H54 (cell line): ENCODE results near the gene HDGFL2.

Experiments used
- DNase-seq: peaks from one replicate; pipeline ENCODE4 v3.0.0; 2011; ENCODE audit warnings: low spot score, mixed read lengths; ENCODE audit not compliant: insufficient read length
- FAIRE-seq: peaks from 3 replicates; lab custom pipeline; 2011; peaks lifted over from hg19 to GRCh38; lab: Jason Lieb, UNC
- POLR2A ChIP-seq: IDR thresholded peaks from 2 replicates; pipeline ENCODE4 v1.6.1; 2011; ENCODE audit warnings: low read depth, mild to moderate bottlenecking, low read length

Gene HDGFL2

GRCh38 chr19:4472174-4472974 is at the start of gene HDGFL2:
Gene HDGFL2 (plus strand): TSS chr19:4472297. CDS start chr19:4472351, 54 bp downstream.
- FAIRE-seq (no peak), DNase-seq (no peak)
- TF ChIP-seq POLR2A, result no peak

GRCh38 chr19:4423416-4424126 is 48.5 kb upstream of the HDGFL2 start:
- FAIRE-seq, result no peak
- TF ChIP-seq POLR2A, result no peak
- no peak for DNase-seq

- FAIRE-seq, result no peak
- no peak for TF ChIP-seq POLR2A
- DNase-seq, result no peak
Observed at GRCh38 chr19:4425537-4425936, 46.6 kb upstream of the HDGFL2 start.

DNA sequence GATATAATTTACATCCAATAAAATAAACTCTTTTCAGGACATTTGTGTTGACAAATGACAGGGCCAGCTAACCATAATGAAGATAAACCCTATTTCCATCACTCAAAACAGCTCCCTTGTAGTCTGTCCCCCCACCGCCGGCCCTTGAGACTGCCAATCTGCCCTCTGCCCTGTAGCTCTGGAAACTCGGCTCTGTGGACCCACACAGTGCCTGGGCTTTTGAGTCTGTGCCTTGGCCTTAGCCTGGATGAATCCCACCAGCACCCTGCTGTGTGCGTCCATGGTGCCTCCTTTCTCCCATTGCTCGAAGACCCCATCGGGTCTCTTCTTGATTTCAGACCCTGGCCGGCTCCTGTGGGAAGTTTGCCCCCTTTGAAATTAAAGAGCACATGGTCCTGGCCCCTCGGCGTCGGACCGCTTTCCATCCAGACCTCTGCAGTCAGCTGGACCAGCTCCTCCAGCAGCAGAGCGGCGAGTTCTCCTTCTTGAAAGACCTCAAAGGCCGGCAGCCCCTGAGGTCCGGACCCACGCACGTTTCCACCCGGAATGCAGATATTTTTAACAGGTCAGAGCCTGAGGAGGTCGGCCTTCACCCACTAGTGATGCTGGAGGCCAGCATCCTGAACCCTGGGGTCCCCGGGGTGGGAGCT is 43.6 kb upstream of the HDGFL2 start:
- no peak for FAIRE-seq
- DNase-seq, result no peak
- no peak for TF ChIP-seq POLR2A

GRCh38 chr19:4429256-4429655 is 42.8 kb upstream of the HDGFL2 start:
- TF ChIP-seq POLR2A, result no peak
- DNase-seq (no peak), FAIRE-seq (no peak)

DNA sequence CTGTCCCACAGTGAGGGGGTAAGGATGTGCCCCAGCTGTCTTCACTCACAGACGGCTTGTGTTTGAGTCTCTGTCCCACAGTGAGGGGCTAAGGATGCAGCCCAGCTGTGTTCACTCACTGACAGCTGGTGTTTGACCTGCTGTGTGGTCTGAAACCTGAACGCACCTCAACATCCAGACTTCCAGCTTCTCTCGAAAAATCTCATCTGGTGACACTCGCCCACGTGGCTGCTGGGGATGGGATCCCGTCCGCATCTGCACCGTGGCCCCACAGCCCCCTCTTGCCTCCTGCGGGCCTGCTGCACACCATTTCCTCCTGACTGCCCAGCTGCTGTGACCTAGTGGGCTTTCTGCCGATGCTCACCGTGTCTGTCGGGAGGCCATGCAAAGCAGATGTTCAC is 42.3 kb upstream of the HDGFL2 start:
- DNase-seq (no peak), FAIRE-seq (no peak)
- TF ChIP-seq POLR2A, result no peak

GRCh38 chr19:4430760-4431159 is 41.3 kb upstream of the HDGFL2 start:
- DNase-seq (no peak), FAIRE-seq (no peak)
- TF ChIP-seq POLR2A, result no peak

DNA sequence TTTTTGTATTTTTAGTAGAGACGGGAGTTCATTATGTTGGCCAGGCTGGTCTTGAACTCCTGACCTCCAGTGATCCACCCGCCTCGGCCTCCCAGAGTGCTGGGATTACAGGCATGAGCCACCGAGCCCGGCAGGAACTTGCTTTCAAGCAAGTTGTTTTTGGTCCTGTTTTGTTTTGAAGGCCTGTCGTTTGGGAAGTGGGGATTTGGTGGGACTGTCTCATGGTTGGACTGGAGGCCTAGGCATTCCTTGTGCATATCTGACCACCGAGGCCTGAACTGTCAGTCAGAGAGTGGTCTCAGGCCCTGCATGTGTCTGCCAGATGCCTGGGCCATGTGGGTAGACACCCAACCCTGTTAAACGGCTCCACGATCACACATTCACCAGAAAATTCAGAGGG is 40.8 kb upstream of the HDGFL2 start:
- DNase-seq (no peak), FAIRE-seq (no peak)
- no peak for TF ChIP-seq POLR2A

DNA sequence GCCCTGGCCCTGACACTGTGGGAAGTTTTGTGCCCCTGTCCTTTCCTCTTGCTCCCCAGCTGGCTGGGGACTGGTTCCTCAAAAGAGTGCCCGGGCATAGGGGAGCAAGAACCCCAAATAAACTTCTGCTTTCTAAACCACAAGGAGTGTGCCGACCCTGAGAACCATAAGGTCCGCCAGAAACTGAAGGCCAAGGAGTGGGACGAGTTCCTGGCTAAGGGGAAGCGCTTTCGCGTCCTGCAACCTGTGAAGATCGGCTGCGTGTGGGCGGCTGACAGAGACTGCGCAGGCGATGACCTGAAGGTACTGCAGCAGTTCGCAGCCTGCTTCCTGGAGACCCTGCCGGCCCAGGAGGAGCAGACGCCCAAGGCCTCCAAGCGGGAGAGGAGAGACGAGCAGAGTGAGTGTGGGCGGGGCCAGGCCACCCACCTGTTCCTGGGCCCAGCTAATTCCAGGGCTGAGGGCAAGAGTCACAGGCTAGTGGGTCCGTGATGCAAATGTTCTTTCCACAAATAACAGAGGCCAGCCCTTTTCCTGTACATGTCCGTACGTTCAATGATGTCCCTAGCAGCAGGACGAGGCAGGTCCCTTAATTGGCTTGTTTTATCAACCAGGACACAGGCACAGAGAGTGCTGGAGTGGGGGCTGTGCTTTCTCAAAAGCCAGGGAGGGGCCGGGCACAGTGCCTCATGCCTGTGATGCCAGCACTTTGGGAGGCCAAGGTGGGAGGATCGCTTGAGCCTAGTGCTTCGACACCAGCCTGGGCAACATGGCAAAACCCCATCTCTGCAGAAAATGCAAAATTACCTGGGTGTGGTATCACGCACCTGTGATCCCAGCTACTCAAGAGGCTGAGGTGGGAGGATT is 40.1 kb upstream of the HDGFL2 start:
- TF ChIP-seq POLR2A, result no peak
- FAIRE-seq, result no peak
- DNase-seq, result no peak

- TF ChIP-seq POLR2A, result no peak
- DNase-seq (no peak), FAIRE-seq (no peak)
Observed at GRCh38 chr19:4432918-4433506, 39.1 kb upstream of the HDGFL2 start.

GRCh38 chr19:4434391-4434790 is 37.7 kb upstream of the HDGFL2 start:
- FAIRE-seq, result no peak
- no peak for DNase-seq
- TF ChIP-seq POLR2A, result no peak

DNA sequence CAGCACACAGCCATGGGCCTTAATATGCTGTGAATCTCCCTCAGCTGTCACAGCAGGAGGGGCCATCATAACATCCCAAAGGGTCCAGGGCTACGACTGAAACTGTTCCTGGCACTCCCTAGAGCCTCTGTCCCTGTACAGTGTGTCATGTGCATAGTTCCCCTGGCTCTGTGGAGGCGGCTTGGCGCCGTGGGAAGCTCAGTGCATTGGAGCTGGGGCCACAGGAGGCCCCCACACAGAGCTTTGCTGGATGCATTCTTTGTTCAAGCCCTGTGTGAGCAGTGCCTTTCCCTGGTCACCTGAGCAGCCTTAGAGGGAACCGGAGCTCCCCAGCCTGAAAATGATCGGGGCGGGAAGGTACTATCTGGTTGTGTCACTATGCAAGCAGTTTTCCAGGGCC is 35.9 kb upstream of the HDGFL2 start:
- DNase-seq (no peak), FAIRE-seq (no peak)

GRCh38 chr19:4437103-4437502 is 35.0 kb upstream of the HDGFL2 start:
- TF ChIP-seq POLR2A, result no peak
- DNase-seq (no peak), FAIRE-seq (no peak)

More for the DNA sequence above, 35.9 kb upstream of the HDGFL2 start:
- TF ChIP-seq POLR2A, result no peak
